DMS79 treated with DMSO at 0.1 percent for 48 hours (cell line): ENCODE data around the gene HSD3B7.

ENCODE experiments used
- DNase-seq: peaks from one replicate; lab custom pipeline; 2025; lab: John Stamatoyannopoulos, UW

HSD3B7 gene

DNA sequence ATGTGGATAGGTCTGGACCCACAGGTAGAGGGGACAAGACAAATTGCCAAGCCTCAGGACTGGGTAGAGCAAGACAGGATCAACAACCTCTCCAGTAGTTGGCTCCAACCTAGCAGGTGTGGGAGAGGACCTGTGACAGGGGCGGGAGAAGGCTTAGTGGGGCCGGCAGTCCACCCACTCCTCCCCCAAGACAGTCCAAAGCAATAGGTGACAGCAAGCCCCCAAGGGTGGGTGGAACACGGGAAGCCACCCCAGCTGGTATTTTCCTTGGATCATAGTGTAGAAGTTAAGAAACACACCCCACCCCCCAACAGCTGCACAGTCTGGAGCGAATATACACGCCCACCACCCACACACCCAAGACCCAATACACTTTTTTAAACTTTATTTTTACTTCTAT, 44.3 kb downstream of the HSD3B7 start:
- no peak for DNase-seq

DNA sequence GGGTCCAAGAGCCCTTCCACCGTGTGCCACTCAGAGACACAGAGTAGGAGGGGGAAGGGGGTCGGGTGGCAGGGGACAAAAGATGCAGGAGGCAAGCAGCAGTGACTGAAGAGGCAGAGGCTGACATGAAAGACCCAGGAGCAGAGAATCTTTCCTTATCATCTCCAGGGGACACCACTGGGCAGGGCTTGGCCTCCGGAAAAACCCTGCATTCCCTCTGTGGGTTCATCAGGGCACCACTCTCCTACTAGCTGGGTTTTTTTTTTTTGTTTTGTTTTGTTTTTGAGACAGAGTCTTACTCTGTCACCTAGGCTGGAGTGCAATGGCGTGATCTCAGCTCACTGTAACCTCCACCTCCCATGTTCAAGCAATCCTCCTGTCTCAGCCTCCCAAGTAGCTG, 46.3 kb downstream of the HSD3B7 start:
- no peak for DNase-seq

DNA sequence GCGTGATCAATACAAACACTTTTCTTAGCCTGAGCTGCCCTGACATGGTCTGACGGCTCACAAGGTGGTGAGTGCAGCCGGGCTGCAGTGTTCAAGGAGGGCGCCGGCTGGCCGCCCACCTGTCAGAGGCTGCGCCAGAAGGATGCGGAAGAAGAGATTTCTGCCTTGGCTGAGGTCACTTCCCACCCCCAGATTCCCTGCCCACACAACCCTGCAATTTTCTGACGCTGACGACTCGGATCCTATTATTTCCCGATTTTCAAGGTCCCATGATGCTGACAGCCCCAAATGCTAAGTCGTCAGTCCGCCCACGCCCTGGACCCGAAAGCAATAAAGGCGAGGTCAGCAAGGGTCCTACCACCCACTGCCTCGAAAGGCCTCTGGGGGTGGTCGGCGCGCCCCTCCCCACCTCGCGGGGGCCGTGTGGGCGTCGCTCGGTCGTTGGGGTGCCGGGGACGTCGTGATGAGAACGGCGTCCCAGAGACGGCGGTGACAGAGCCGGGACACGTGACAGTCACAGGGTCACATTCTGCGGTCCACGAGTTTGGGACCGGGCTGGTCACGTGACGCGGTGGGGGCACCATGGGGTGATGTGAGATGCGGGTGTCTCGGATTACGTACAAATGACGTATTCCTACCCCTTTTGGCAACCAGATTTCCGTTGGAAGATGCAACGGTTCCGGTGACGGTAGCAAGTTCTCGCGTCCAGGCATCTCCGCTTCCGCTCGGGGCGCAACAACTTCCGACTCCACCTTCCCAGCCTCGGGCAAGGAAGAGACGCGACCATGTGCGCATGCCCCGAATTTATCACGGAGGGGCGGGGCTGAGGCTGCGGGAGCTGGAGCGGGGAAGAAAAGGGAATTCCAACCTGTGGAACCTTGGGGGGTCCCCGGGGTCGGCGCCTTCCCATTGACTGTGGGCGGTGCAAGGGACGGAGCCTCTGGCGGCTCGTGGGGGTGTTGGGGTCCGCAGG, 48.0 kb downstream of the HSD3B7 start, which contains the start of gene STX4:
TSS of gene STX4 (plus strand) at position 823 of the 973 bp plus-strand sequence. CDS start 248 bp downstream, outside the sequence.
- peak; percentile 94 for DNase-seq

DNA sequence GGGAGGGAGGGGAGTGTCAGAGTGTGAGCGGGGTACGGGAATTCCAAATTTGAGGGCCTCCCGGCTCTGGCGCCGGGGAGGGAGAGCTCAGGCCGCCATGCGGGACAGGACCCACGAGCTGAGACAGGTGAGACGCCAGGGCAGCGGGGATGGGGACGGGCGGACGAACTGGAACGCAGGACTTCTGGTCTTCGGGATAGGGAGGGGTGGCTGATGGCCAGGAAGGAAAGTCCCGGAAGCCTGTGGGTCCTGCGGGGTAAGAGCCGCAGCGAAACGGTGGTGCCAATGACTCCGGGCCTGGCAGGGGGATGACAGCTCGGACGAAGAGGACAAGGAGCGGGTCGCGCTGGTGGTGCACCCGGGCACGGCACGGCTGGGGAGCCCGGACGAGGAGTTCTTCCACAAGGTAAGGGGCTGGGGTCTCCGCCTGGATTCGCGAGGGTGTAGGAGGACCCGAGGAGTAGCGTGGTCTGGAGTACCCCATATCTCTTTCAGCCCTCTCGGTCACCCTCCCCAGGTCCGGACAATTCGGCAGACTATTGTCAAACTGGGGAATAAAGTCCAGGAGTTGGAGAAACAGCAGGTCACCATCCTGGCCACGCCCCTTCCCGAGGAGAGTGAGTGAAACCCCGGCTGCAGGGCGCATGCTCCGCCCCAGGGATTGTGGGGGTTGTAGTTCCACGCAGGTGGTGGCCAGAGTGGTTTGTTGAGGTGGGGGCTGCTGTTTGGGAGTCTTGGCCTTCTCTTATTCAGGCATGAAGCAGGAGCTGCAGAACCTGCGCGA, 48.9 kb downstream of the HSD3B7 start:
- DNase-seq, result peak; percentile 64

DNA sequence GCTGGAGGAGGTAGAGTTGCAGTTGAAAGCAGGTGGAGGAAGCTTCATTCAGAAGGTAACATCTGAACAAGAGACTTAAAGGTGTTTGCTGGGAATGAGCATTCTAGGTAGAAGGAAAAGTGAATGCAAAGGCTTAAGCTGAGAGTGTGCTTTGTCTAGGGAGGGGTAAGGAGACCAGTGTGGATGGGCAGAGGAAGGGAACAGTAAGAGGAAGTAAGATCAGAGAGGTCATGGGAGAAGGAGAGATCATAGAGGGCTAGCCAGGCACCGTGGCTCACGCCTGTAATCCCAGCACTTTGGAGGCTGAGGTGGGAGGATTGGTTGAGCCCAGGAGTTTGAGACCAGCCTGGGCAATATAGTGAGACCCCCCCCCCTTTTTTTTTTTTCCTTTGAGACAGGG, 51.7 kb downstream of the HSD3B7 start:
- DNase-seq, result no peak
